IMR-90 (cell line): ENCODE data around the gene IQSEC3. TPM values are rescaled to one million over a fixed set of nuclear protein-coding genes. Genes with fewer than 3 reads are reported as not detected.

Experiments used
- ATAC-seq: fragments of 200-7000 bp; cut with Tn5 transposase; 2 replicates; pipeline ENCODE4 v1.9.1; 2020; ENCODE audit warnings: low read depth, mild to moderate bottlenecking, moderate library complexity
- BruUV-seq: library from RNA; stranded (reverse); fragments of 400-500 nt; replicated peaks from 2 replicates; lab custom pipeline; 2021; lab: Mats Ljungman, UMichigan
- CTCF ChIA-PET: fragments of 300-600 bp; formaldehyde crosslinking; extraction: SDS; loops from one replicate; lab custom pipeline; 2021; ENCODE audit warnings: antibody characterized with exemption; lab: Yijun Ruan, JAX
- POLR2A ChIA-PET: fragments of 300-600 bp; sonication (Branson Sonifier 250); formaldehyde crosslinking; loops from one replicate; lab custom pipeline; 2022; ENCODE audit warnings: antibody characterized with exemption; ENCODE audit not compliant: unreplicated experiment; lab: Charles Lee
- DNase-seq: peaks from one replicate; pipeline ENCODE4 v3.0.0; 2013
- H2AFZ ChIP-seq: replicated peaks from 2 replicates; pipeline ENCODE3; 2013; ENCODE audit warnings: low read length, mild to moderate bottlenecking; ENCODE audit not compliant: poor library complexity
- H2AK5ac ChIP-seq: 2 replicates; pipeline ENCODE4 v1.6.1; 2013; ENCODE audit warnings: low read depth, low read length, inconsistent platforms
- H2AK9ac ChIP-seq: replicated peaks from 2 replicates; pipeline ENCODE3; 2013; ENCODE audit warnings: mild to moderate bottlenecking, low read depth, low read length, moderate library complexity; ENCODE audit not compliant: poor library complexity
- H2BK120ac ChIP-seq: 2 replicates; pipeline ENCODE4 v1.6.1; 2013; ENCODE audit warnings: low read depth, low read length, inconsistent platforms
- H2BK15ac ChIP-seq: 3 replicates; pipeline ENCODE4 v1.6.1; 2013; ENCODE audit warnings: low read depth, low read length, inconsistent platforms
- H2BK20ac ChIP-seq: 2 replicates; pipeline ENCODE4 v1.6.1; 2013; ENCODE audit warnings: low read depth, mild to moderate bottlenecking, inconsistent platforms, low read length, moderate library complexity
- H2BK5ac ChIP-seq: 2 replicates; pipeline ENCODE4 v1.6.1; 2013; ENCODE audit warnings: mild to moderate bottlenecking, low read depth, low read length, inconsistent platforms; ENCODE audit not compliant: poor library complexity, severe bottlenecking
- H3K14ac ChIP-seq: replicated peaks from 2 replicates; pipeline ENCODE4 v1.6.1; 2013; ENCODE audit warnings: low read depth, low read length, inconsistent platforms
- H3K18ac ChIP-seq: 2 replicates; pipeline ENCODE4 v1.6.1; 2013; ENCODE audit warnings: low read depth, low read length, control low read depth
- H3K23ac ChIP-seq: 2 replicates; pipeline ENCODE4 v1.6.1; 2013; ENCODE audit warnings: low read depth, low read length, inconsistent platforms
- H3K27ac ChIP-seq: 2 replicates; pipeline ENCODE4 v1.5.1; 2013; ENCODE audit warnings: mild to moderate bottlenecking, control low read depth, low read length; ENCODE audit not compliant: insufficient read depth
- H3K27me3 ChIP-seq: 2 replicates; pipeline ENCODE4 v1.6.1; 2013; ENCODE audit warnings: low read length; ENCODE audit not compliant: control insufficient read depth, insufficient read depth
- H3K36me3 ChIP-seq: 2 replicates; pipeline ENCODE4 v1.6.1; 2013; ENCODE audit warnings: low read length, mixed read lengths; ENCODE audit not compliant: control insufficient read depth, insufficient read depth
- H3K4ac ChIP-seq: 2 replicates; pipeline ENCODE4 v1.6.1; 2013; ENCODE audit warnings: low read depth, low read length, inconsistent platforms
- H3K4me1 ChIP-seq: 2 replicates; pipeline ENCODE4 v1.6.1; 2013; ENCODE audit warnings: low read length, mixed read lengths; ENCODE audit not compliant: control insufficient read depth, insufficient read depth
- H3K4me2 ChIP-seq: 2 replicates; pipeline ENCODE4 v1.6.1; 2013; ENCODE audit warnings: low read depth, mild to moderate bottlenecking, control low read depth, low read length, moderate library complexity
- H3K4me3 ChIP-seq: 2 replicates; pipeline ENCODE4 v1.5.1; 2013; ENCODE audit warnings: low read depth, mild to moderate bottlenecking, control low read depth, low read length, moderate library complexity; ENCODE audit not compliant: insufficient read depth
- H3K56ac ChIP-seq: 2 replicates; pipeline ENCODE4 v1.6.1; 2013; ENCODE audit warnings: low read length, inconsistent platforms; ENCODE audit not compliant: insufficient read depth; ENCODE audit errors: extremely low read depth
- H3K79me1 ChIP-seq, 2 experiments: 2 replicates each; pipeline ENCODE4 v1.6.1; 2013; ENCODE audit warnings: low read length in 2 of 2, inconsistent platforms in 1 of 2, low read depth in 1 of 2
- H3K9ac ChIP-seq: 2 replicates; pipeline ENCODE4 v1.6.1; 2013; ENCODE audit warnings: low read depth, low read length, control low read depth
- H3K9me1 ChIP-seq: 2 replicates; pipeline ENCODE4 v1.6.1; 2013; ENCODE audit warnings: low read length, inconsistent platforms; ENCODE audit not compliant: insufficient read depth
- H3K9me3 ChIP-seq: 2 replicates; pipeline ENCODE4 v1.6.1; 2013; ENCODE audit warnings: low read length; ENCODE audit not compliant: control insufficient read depth, insufficient read depth
- H4K20me1 ChIP-seq: 2 replicates; pipeline ENCODE4 v1.6.1; 2013; ENCODE audit warnings: low read length, inconsistent platforms; ENCODE audit not compliant: insufficient read depth
- H4K5ac ChIP-seq: 2 replicates; pipeline ENCODE4 v1.6.1; 2013; ENCODE audit warnings: mild to moderate bottlenecking, low read depth, low read length, control low read depth
- H4K8ac ChIP-seq, 2 experiments: 2 replicates each; pipeline ENCODE4 v1.6.1; 2013; ENCODE audit warnings: low read depth in 2 of 2, low read length in 2 of 2, control low read depth in 1 of 2, inconsistent platforms in 1 of 2
- H4K91ac ChIP-seq: 2 replicates; pipeline ENCODE4 v1.6.1; 2013; ENCODE audit warnings: low read depth, low read length, inconsistent platforms; ENCODE audit not compliant: insufficient read depth
- CEBPB ChIP-seq: IDR thresholded peaks from 2 replicates; pipeline ENCODE4 v1.6.1; 2012; ENCODE audit warnings: low read depth, low read length, improper control_type of control experiment
- WGBS, 2 experiments: methylation state at CpG; one replicate each; pipeline versions ENCODE4 v1.1.5 to v1.1.7; 2013; ENCODE audit warnings: missing lambda C conversion rate in 2 of 2; ENCODE audit not compliant: insufficient read length in 1 of 2; ENCODE audit errors: extremely low coverage in 2 of 2; 5-methylcytosine and 5-hydroxymethylcytosine counted together
- dilution Hi-C: fragments of 300-500 bp; cut with HindIII; formaldehyde crosslinking; loops from one replicate; pipeline ENCODE4 v1.14.3; 2018; ENCODE audit warnings: low sequenced_read_pairs; ENCODE audit not compliant: unreplicated experiment
- in situ Hi-C: fragments of 300-500 bp; cut with MboI; formaldehyde crosslinking; loops from 3 replicates; pipeline ENCODE4 v1.14.3; 2019; ENCODE audit warnings: low sequenced_read_pairs, inconsistent platforms, mixed read lengths
- intact Hi-C: fragments of 100-400 bp; cut with micrococcal nuclease; formaldehyde crosslinking; loops from 2 replicates; pipeline ENCODE4 v1.10.0; 2022
- polyA plus RNA-seq, 3 experiments: library from polyadenylated mRNA; depleted of rRNA; stranded (reverse); fragments of >200 nt; gene quantifications; 2 replicates each; pipeline ENCODE4 v1.2.3, GENCODE V29; 2012; ENCODE audit warnings: low replicate concordance in 1 of 3
- total RNA-seq: library from RNA; depleted of rRNA; stranded (reverse); fragments of >200 nt; gene quantifications from 2 replicates; pipeline ENCODE4 v1.2.3, GENCODE V29; 2012
- TF ChIP-seq, protein P1 (sequence below): conservative IDR thresholded peaks from 2 replicates; pipeline ENCODE4 v1.5.1; 2012; ENCODE audit warnings: mild to moderate bottlenecking, low read depth, low read length, improper control_type of control experiment

IQSEC3 gene
- total and polyA plus RNA-seq, 2 of the 4 experiments (the other 2 are of a cell fraction), result 0.10 TPM; not detected in 1

DNA sequence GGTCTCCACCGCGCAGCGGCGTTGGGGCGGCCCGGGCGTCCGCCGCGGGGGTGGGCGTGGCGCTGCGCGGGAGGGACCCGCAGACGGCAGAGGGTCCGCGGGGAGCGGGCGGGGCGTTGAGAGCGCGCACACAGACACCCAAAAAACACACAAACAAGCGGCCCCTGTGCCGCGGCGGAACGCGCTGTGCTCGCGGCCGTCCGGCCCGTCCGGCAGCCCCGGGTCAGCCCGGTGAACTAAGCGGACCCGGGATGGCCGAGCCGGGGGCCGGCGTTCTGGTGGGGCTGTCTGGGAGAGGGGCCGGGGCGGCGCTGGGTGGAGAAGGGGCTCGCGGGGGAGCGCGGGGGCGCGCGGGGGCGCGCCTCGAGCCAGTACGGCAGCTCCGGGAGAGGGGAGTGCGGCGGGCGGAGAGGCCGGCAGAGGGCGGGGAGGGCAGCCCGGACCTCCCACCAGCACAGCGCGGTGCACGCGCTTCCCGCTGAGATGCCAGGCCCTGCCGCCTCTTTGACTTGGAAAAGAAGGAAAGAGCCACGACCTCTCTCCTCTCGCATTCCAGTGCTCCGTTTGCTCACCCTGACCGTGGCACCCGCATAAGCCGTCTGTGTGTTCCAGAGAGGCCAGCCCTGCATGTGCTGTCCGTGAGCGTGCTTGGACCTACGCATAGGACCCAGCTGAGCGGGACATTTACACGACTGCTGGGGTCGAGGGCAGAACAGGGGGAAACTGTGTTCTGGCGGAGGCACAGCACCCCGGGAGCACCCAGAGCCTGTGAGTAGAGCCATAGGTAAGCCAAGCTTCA is 137.1 kb downstream of the IQSEC3 start:
- Histone ChIP-seq H3K4ac (no peak overlapping the region), H3K4me1 (peaks cover 3% of the 10 kb centered on the region), H3K4me3 (peak overlapping the region; percentile 43), H4K20me1 (no peaks in the 10 kb centered on the region), H2BK20ac (no peak overlapping the region), H2AFZ (peak overlapping the region; percentile 69), H3K27me3 (peaks cover 58% of the 10 kb centered on the region), H3K9me3 (no peaks in the 10 kb centered on the region), H3K56ac (no peak overlapping the region), H3K9ac (no peak overlapping the region; the same call in 1 of the 2 replicates), H3K9me1 (peaks cover 6% of the 10 kb centered on the region; the same call in 1 of the 2 replicates), H3K27ac (no peak overlapping the region), H2AK9ac (peak overlapping the region; percentile 9), H3K18ac (no peak overlapping the region; the same call in 1 of the 2 replicates), H3K79me1 (no peaks in the 10 kb centered on the region), H2BK15ac (no peak overlapping the region), H3K4me2 (peak overlapping the region; percentile 99), H4K8ac (no peak overlapping the region), H4K91ac (no peak overlapping the region), H4K5ac (no peak overlapping the region; the same call in 1 of the 2 replicates), H3K14ac (no peak overlapping the region), H2AK5ac (no peak overlapping the region), H3K23ac (peak overlapping the region; percentile 35; the same call in 1 of the 2 replicates), H3K36me3 (no peaks in the 10 kb centered on the region), H2BK120ac (no peak overlapping the region), H2BK5ac (no peak overlapping the region)
- ATAC-seq (peak; percentile 84), DNase-seq (no peak)
- intact Hi-C loops, result no loop called here
- BruUV-seq, result no TSS peak
- ChIA-PET POLR2A (no interaction called here), CTCF (no interaction called here)
- WGBS, 2 experiments, result 4% methylated on average over 19 of the region's 84 CpGs; no CpG with 5 or more reads in 1 of the 2 experiments
- TF ChIP-seq, protein P1, sequence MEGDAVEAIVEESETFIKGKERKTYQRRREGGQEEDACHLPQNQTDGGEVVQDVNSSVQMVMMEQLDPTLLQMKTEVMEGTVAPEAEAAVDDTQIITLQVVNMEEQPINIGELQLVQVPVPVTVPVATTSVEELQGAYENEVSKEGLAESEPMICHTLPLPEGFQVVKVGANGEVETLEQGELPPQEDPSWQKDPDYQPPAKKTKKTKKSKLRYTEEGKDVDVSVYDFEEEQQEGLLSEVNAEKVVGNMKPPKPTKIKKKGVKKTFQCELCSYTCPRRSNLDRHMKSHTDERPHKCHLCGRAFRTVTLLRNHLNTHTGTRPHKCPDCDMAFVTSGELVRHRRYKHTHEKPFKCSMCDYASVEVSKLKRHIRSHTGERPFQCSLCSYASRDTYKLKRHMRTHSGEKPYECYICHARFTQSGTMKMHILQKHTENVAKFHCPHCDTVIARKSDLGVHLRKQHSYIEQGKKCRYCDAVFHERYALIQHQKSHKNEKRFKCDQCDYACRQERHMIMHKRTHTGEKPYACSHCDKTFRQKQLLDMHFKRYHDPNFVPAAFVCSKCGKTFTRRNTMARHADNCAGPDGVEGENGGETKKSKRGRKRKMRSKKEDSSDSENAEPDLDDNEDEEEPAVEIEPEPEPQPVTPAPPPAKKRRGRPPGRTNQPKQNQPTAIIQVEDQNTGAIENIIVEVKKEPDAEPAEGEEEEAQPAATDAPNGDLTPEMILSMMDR, result no peak
- no peak for TF ChIP-seq CEBPB
- in situ Hi-C loops, result no loop called here
- dilution Hi-C loops, result no loop called here
